ENCODE results near the gene UGP2. TPM values are rescaled to one million over a fixed set of nuclear protein-coding genes. Genes with fewer than 3 reads are reported as not detected.

Gene UGP2
- 48.6 and 55.2 TPM in 2 replicates for total RNA-seq

GRCh38 chr2:63841254-63842022 is at the start of gene UGP2:
UGP2 (plus strand) TSS chr2:63841896; CDS start chr2:63842186, 290 bp downstream.

Other genes starting within 250 kb of the UGP2 start
- gene VPS54, start 177.5 kb downstream of the UGP2 start, total RNA-seq = 15.9 and 21.3 TPM in 2 replicates

All from epithelial cell of umbilical artery (primary cell).